Muscle of leg (tissue), 11 donors: ENCODE data around the gene MAD1L1. TPM values are rescaled to one million over a fixed set of nuclear protein-coding genes. Genes with fewer than 3 reads are reported as not detected.
"Not testable (repeated sequence)": the region's sequence is repeated elsewhere in the genome, so short reads cannot be mapped to it uniquely, and the experiment has no call there.

Experiments used
- DNase-seq: peaks from one replicate; pipeline ENCODE4 v3.0.0; 2013
- H3K27ac ChIP-seq: one replicate; pipeline ENCODE4 v1.5.1; 2013; ENCODE audit warnings: mild to moderate bottlenecking, low read length, control low read depth
- H3K27me3 ChIP-seq: one replicate; pipeline ENCODE4 v1.6.1; 2013; ENCODE audit warnings: low read length; ENCODE audit not compliant: control insufficient read depth, insufficient read depth
- H3K36me3 ChIP-seq: one replicate; pipeline ENCODE4 v1.6.1; 2013; ENCODE audit warnings: low read length; ENCODE audit not compliant: control insufficient read depth, insufficient read depth
- H3K4me1 ChIP-seq: one replicate; pipeline ENCODE4 v1.6.1; 2013; ENCODE audit warnings: low read length; ENCODE audit not compliant: control insufficient read depth, insufficient read depth
- H3K4me3 ChIP-seq: one replicate; pipeline ENCODE4 v1.5.1; 2013; ENCODE audit warnings: low read length, control low read depth
- H3K9me3 ChIP-seq: replicated peaks from 2 replicates; pipeline ENCODE4 v1.6.1; 2013; ENCODE audit warnings: low read depth, low read length; ENCODE audit not compliant: control insufficient read depth
- WGBS: methylation state at CpG from one replicate; pipeline ENCODE4 v1.1.5; 2013; ENCODE audit warnings: missing lambda C conversion rate; ENCODE audit not compliant: insufficient coverage; 5-methylcytosine and 5-hydroxymethylcytosine counted together
- polyA plus RNA-seq, 8 donors: library from polyadenylated mRNA; unstranded; fragments of 120-200 nt; gene quantifications; one replicate each; pipeline versions ENCODE4 v1.2.1 to v1.2.3, GENCODE V29; 2013; ENCODE audit warnings: inconsistent platforms in 1 of 8, low replicate concordance in 1 of 8; ENCODE audit not compliant: insufficient read length in 8 of 8, insufficient read depth in 1 of 8
- total RNA-seq: library from RNA; stranded (reverse); fragments of 120-200 nt; gene quantifications from one replicate; pipeline ENCODE4 v1.2.4, GENCODE V29; 2013

Gene MAD1L1
- total and polyA plus RNA-seq, 9 donors: 19.1 to 38.7 (median 21.8) TPM

DNA sequence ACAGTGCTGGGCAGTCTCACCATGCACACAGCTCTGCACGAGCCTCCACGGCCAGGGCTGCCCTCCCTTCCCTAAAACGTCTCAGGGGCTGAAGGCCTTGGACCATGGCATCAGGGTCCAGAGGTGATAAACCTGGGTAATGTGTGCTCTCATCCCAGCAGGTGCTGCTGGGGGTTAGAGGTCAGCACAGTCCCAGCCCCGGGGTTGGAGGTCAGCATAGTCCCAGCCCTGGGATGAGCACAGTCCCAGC, 407.2 kb downstream of the MAD1L1 start:
- not testable (repeated sequence) for H3K4me1 ChIP-seq, H3K27me3 ChIP-seq, H3K4me3 ChIP-seq, H3K36me3 ChIP-seq, H3K9me3 ChIP-seq, H3K27ac ChIP-seq, DNase-seq
- WGBS: 90% methylated on average over 4 of the region's 4 CpGs

DNA sequence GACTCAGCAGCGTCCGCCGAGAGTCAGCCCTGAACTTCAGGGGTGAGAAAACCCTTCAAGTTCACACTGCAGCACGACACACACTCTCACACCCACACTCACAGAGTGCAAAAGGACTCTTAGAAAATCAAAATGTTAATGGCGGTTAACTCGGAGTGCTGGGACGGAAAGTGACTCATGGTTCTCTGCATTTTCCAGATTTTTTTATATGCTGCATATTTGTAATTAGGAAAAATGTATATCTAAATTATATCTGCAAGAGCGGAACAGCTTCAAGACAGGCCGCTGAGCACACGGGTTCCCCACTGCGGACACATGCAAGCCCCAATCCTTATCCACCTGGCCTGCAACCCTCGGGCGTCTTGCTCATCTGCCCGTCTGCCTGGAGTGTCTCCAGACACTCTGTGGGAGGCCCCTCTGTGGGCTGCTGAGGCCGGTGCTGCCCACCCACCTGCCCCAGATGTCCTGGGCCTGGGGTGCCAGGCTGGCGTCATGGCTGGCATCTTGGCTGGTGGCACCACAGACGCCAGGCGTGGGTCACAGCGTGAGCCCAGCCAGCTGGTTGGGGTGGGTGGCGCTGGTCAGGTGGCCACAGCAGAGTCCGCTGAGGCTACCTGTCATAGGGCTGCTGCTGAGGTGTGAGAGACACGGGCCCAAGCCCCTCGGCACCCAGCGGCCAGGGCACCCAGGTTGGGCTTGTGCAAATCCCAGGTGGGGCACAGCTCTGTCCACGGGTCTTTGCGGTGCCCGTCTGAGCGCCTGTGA, 407.7 kb downstream of the MAD1L1 start:
- not testable (repeated sequence) for H3K27ac ChIP-seq, H3K9me3 ChIP-seq, H3K36me3 ChIP-seq, H3K27me3 ChIP-seq, H3K4me1 ChIP-seq, DNase-seq, H3K4me3 ChIP-seq
- 88% methylated on average over 9 of the region's 28 CpGs for WGBS

DNA sequence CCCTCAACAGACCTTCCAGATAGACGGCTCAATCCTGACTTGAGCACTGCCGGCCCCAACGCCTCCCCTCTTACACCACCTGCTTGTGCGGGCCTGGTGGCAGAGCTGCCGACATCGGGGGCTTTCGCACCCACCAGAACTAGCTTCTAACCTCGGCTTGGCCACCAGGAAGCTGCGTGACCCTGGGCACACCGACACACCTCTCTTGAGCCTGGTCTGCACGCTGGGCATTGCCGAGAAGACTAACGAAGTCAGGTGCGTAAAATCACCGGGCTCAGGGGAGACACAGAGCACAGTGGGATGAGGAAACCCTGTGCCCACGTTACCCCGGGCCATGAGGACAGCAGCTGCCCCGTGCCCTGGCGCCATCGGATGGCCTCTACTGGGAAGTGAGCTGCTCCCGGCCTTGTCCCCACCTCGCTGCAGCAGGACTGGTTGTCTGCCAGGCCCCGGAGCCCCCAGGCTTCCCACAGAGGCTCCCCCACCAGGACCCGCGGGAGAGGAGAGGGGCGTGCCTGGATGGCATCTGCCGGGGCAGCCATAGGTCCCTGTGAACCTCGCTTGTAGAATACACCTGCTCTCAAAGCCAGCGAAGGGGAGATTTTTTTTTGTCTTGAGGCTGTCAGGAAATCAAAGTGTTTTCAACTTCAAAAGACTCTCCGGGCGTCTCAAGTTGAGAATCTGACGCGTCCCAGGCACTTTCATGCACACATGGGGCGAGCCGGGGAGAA, 408.4 kb downstream of the MAD1L1 start:
- H3K27ac ChIP-seq, H3K9me3 ChIP-seq, H3K4me3 ChIP-seq, H3K27me3 ChIP-seq, DNase-seq, H3K36me3 ChIP-seq: not testable (repeated sequence)
- peaks cover 12% of the 10 kb centered on the region for H3K4me1 ChIP-seq
- 83% methylated on average over 18 of the region's 35 CpGs for WGBS

DNA sequence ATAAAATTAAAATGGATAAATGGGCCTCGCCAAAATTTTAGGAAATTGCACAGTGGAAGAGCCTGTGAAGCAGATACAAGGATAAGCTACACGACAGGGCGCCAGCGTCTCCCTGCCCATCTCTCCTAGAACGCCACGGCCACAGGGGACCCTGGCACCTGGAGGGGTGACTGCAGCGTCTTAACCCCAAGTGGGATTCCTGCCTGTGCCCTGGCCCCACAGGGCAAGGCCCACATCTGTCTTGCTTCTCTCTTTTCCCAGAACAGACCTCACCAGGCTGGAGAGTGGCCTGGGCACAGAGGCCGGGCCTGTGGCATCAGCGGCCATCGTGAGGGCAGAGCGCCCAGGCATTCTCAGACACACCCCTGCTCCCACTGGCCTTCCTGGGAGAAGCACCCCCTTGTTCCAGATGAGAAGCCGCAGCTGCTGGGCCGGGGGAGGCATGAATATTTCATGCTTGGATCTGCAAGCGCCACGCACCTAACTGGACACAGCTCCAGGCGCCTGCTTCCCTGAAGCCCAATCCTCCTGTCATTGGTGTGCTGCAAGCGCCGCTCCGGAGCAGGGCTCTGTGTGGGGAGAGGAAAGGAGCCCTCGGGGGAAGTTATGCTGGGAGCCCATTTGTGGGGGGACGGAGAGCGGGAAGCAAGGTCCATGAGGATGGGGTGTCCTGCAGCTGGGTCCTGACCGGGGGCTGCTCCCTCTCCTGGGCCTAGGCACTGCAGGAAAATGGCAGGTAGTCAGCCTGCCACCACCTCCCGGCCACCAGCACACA, 409.2 kb downstream of the MAD1L1 start:
- Histone ChIP-seq H3K27me3 (no peaks in the 10 kb centered on the region), H3K9me3 (no peaks in the 10 kb centered on the region), H3K36me3 (no peaks in the 10 kb centered on the region), H3K27ac (no peak overlapping the region), H3K4me3 (no peak overlapping the region), H3K4me1 (peaks cover 19% of the 10 kb centered on the region)
- WGBS: 86% methylated on average over 17 of the region's 24 CpGs
- DNase-seq: no peak

DNA sequence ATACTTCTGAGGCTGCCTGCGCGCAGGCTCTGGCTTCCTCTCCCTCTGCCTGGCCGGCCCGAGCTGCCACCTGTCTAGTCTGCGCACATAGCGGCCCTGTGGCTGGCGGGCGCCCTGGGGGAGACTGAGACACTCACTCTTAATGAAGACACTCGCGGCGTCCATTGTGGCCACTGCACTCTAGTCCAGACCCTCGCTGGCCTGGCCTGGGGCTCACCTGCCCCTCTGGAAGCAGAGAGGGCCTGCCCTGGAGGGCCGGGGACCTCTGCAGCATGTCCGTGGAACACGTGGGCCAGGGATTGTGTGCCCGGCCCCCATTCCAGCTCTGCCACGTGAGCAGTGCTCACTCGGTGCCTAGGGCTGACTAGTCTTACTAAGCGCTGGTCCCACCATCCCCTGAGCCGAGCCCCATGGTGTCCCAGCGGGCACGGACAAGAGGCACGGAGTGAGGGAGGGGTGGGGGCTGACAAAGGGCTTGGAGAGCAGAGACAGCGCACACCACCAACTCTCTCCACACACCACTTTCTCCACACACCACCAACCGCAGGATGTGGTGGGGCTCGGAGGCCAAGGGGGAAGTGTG, 413.4 kb downstream of the MAD1L1 start:
- no peak overlapping the region for H3K4me3 ChIP-seq
- no peak for DNase-seq
- no peaks in the 10 kb centered on the region for H3K9me3 ChIP-seq
- 77% methylated on average over 18 of the region's 26 CpGs for WGBS
- peaks cover 2% of the 10 kb centered on the region for H3K36me3 ChIP-seq
- peaks cover 53% of the 10 kb centered on the region for H3K4me1 ChIP-seq
- no peaks in the 10 kb centered on the region for H3K27me3 ChIP-seq
- peak overlapping the region; percentile 80 for H3K27ac ChIP-seq

DNA sequence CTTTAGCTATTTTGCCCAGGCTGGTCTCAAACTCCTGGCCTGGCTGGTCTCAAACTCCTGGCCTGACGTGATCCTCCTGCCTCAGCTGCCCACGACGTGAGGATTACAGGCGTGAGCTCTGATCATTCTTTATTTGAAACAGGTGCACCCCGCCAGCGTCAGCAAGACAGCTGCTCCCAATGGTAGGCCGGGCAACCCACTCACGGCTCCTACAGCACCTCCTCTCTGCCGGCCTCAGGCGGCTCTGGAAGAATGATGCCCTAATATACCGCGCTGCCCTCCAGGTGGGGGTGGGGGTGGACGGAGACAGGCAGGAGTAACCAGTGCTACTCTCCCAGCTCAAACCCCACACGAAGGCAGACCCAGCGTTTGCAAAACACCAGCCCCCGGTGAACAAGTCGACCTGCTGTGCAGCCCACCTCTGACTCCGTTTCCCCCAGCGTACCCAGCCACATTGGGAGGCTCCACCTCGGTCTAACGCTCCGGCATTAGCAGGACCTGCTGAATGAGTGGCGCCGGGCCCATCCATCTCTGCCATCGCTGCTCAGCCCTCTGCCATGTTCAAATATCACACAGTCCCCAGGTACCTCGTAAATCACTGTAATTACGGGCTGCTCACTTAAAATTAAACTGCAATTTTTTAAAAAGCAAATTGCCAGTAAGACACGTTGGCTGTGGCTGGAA, 414.0 kb downstream of the MAD1L1 start:
- DNase-seq: peak; percentile 74
- Histone ChIP-seq H3K27me3 (no peaks in the 10 kb centered on the region), H3K36me3 (peaks cover 8% of the 10 kb centered on the region), H3K4me1 (peaks cover 56% of the 10 kb centered on the region), H3K4me3 (no peak overlapping the region), H3K27ac (peak overlapping the region; percentile 80), H3K9me3 (no peaks in the 10 kb centered on the region)
- 63% methylated on average over 19 of the region's 28 CpGs for WGBS

DNA sequence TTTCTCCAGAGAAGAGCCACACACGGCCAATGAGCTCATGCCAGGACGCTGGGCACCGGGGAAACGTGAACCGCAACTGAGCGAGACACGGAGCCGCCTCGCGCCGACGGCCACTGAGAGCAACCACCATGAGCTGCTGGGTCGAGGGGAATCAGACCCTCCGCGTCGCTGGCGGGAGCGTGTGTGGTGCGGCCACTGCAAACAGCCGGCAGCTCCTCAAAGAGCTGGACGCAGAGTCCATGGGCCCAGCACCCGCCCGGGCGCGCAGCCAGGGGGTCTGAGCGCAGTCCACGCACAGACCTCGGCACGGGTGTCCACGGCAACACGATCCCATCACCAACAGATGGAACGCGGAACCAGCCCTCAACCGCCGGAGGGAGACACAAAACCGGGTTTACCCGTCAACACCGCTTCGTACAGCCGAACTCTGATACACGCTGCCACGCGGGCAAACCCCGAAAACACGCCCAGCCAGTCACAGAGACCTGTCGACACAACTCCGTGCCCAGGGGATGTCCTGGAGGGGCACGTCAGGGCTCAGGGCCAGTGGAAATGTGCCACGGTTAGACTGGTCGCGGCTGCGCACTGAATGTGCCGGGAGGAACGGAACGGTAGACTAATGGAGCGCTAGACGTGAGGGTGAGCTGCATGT, 415.6 kb downstream of the MAD1L1 start:
- H3K27ac ChIP-seq: peak overlapping the region; percentile 71
- H3K4me3 ChIP-seq: no peak overlapping the region
- DNase-seq: no peak
- peaks cover 2% of the 10 kb centered on the region for H3K27me3 ChIP-seq
- WGBS: 91% methylated on average over 55 of the region's 57 CpGs
- no peaks in the 10 kb centered on the region for H3K9me3 ChIP-seq
- peaks cover 68% of the 10 kb centered on the region for H3K4me1 ChIP-seq
- H3K36me3 ChIP-seq: peaks cover 9% of the 10 kb centered on the region

DNA sequence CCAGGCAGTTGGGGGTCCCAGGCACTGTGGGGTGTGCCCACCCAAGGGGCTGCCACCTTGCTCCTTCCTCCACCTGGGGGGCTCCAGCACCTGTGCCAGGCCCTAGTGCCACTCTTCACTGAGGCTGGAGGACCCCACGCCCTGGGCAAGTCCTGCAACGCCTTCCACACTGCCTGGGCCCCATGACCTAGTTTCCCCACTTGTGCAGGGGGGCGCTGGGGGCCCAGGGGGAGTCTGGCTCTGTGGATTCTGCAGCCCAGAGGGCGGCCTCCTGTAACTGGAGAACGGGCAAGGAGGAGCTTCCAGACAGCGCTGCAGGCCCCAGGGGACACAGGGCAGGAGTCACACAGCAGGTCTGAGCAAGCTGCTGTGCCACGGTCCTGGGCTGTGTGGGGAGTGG, 416.3 kb downstream of the MAD1L1 start:
- H3K36me3 ChIP-seq, H3K27me3 ChIP-seq, H3K4me3 ChIP-seq, H3K9me3 ChIP-seq: not testable (repeated sequence)
- WGBS: 33% methylated on average over 6 of the region's 7 CpGs
- peaks cover 75% of the 10 kb centered on the region for H3K4me1 ChIP-seq
- H3K27ac ChIP-seq: peak overlapping the region; percentile 71
- DNase-seq: peak; percentile 50

DNA sequence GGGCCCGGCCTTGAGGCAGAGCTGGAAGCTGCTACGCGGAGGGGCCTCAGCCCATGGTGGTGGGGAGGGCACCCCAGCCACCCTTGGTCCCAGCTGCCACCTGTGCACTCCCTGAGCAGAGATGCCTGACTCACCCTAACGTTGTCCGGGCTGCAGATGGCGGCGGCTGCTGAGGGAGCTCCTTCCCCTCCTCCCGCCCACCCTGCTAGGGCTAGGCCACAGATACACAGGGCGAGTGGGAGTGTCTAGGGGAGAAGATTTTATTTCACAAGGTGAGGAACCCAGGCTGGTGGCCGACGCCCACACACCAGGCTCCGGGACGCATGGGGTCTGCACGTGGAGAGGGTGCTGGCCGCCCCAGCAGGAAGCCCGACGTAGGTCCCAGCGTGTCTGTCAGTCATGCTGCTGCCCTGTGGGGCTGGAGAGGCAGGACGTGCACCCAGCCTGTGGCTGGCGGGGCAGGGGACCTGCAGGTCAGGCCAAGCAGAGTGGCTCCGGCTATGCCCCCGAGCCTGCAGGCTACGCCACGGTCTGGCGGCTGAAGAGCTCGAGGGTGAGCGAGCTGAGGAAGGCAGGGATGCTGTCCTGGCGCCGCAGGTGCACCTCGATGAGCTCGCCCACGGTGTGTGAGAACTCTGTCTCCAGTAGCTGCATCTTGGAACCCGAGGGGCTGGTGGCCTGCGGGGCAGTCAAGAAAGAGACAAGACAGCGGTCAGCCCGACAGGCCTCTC, 417.0 kb downstream of the MAD1L1 start:
- WGBS: 91% methylated on average over 22 of the region's 36 CpGs
- H3K9me3 ChIP-seq, H3K36me3 ChIP-seq, DNase-seq, H3K27me3 ChIP-seq, H3K4me3 ChIP-seq: not testable (repeated sequence)
- H3K4me1 ChIP-seq: peaks cover 80% of the 10 kb centered on the region
- peak overlapping the region; percentile 66 for H3K27ac ChIP-seq
